Dermis blood vessel endothelial cell (primary cell): ENCODE data around the gene B3GLCT. TPM values are rescaled to one million over a fixed set of nuclear protein-coding genes. Genes with fewer than 3 reads are reported as not detected.

Experiments
- DNase-seq: peaks from one replicate; pipeline ENCODE4 v3.0.0; 2010
- total RNA-seq: library from RNA; depleted of rRNA; stranded (reverse); fragments of >200 nt; gene quantifications from 2 replicates; pipeline ENCODE4 v1.2.3, GENCODE V29; 2014

B3GLCT gene
- total RNA-seq, 1 donor from 2014 or later, result 20.4 TPM

GRCh38 chr13:31356991-31357390 is 157.2 kb downstream of the B3GLCT start:
- DNase-seq, result no peak

GRCh38 chr13:31357581-31357980 is 157.8 kb downstream of the B3GLCT start:
- DNase-seq, result no peak

- peak; percentile 63 for DNase-seq
Measured at GRCh38 chr13:31361673-31362072, 161.9 kb downstream of the B3GLCT start.

GRCh38 chr13:31365630-31366029 is 165.9 kb downstream of the B3GLCT start:
- no peak for DNase-seq

- no peak for DNase-seq
Measured at GRCh38 chr13:31367410-31367809, 167.6 kb downstream of the B3GLCT start.

- no peak for DNase-seq
Measured at GRCh38 chr13:31369213-31369612, 169.4 kb downstream of the B3GLCT start.

- no peak for DNase-seq
Measured at GRCh38 chr13:31372454-31372853, 172.7 kb downstream of the B3GLCT start.

GRCh38 chr13:31374682-31375081 is 174.9 kb downstream of the B3GLCT start:
- no peak for DNase-seq

- DNase-seq, result no peak
Measured at GRCh38 chr13:31377946-31378345, 178.2 kb downstream of the B3GLCT start.

- DNase-seq, result peak; percentile 26
Measured at GRCh38 chr13:31380715-31381114, 180.9 kb downstream of the B3GLCT start.

Other genes with a start within 250 kb of the B3GLCT start
- gene HSPH1, start 38.1 kb upstream of the B3GLCT start, total RNA-seq, result 59.4 and 103 TPM in 2 replicates